HepG2 (cell line): Measurements from ENCODE around the gene L3MBTL4. TPM values are rescaled to one million over a fixed set of nuclear protein-coding genes. Genes with fewer than 3 reads are reported as not detected.

Experiments used
- BATF2 ChIP-seq: sonication (generic); formaldehyde crosslinking; IDR thresholded peaks from 2 replicates; pipeline ENCODE4 v1.8.0; 2022; ENCODE audit warnings: mild to moderate bottlenecking, missing genetic modification reagents, moderate library complexity
- FOXP4 ChIP-seq: sonication (generic); formaldehyde crosslinking; IDR thresholded peaks from 2 replicates; pipeline ENCODE4 v1.4.0; 2020; ENCODE audit warnings: missing genetic modification reagents
- HOXA5 ChIP-seq: sonication (generic); formaldehyde crosslinking; IDR thresholded peaks from 2 replicates; pipeline ENCODE4 v1.4.0; 2020; ENCODE audit warnings: missing genetic modification reagents
- MAFK ChIP-seq, 2 experiments: IDR thresholded peaks in 1 of 2; conservative IDR thresholded peaks in 1 of 2; 2 replicates each; pipeline ENCODE4 v1.6.1; 2011; ENCODE audit warnings: improper control_type of control experiment in 2 of 2, low read length in 2 of 2
- MED8 ChIP-seq: sonication (generic); formaldehyde crosslinking; IDR thresholded peaks from 2 replicates; pipeline ENCODE4 v1.8.1; 2023; ENCODE audit warnings: mild to moderate bottlenecking, missing genetic modification reagents; ENCODE audit not compliant: insufficient replicate concordance
- MIXL1 ChIP-seq: IDR thresholded peaks from 2 replicates; pipeline ENCODE4 v1.6.1; 2016
- NR3C1 ChIP-seq: sonication (generic); formaldehyde crosslinking; IDR thresholded peaks from 2 replicates; pipeline ENCODE4 v1.4.0; 2020; ENCODE audit warnings: missing genetic modification reagents
- PAXIP1 ChIP-seq: sonication (generic); formaldehyde crosslinking; conservative IDR thresholded peaks from 2 replicates; pipeline ENCODE4 v1.4.0; 2020; ENCODE audit warnings: mild to moderate bottlenecking, missing genetic modification reagents, moderate library complexity
- PHF5A ChIP-seq: IDR thresholded peaks from one replicate; pipeline ENCODE4 v1.6.1; 2018; ENCODE audit warnings: low read depth, missing genetic modification reagents; ENCODE audit not compliant: unreplicated experiment
- POGK ChIP-seq: sonication (generic); formaldehyde crosslinking; conservative IDR thresholded peaks from 2 replicates; pipeline ENCODE4 v1.8.0; 2022; ENCODE audit warnings: mild to moderate bottlenecking, moderate library complexity, missing genetic modification reagents
- STAT5B ChIP-seq: sonication (generic); formaldehyde crosslinking; IDR thresholded peaks from 2 replicates; pipeline ENCODE4 v1.4.0; 2020; ENCODE audit warnings: missing genetic modification reagents
- ZNF180 ChIP-seq: sonication (generic); formaldehyde crosslinking; IDR thresholded peaks from 2 replicates; pipeline ENCODE4 v1.4.0; 2020; ENCODE audit warnings: low read depth, missing genetic modification reagents, borderline replicate concordance
- ZNF354B ChIP-seq: sonication (generic); formaldehyde crosslinking; IDR thresholded peaks from 2 replicates; pipeline ENCODE4 v1.8.0; 2022; ENCODE audit warnings: mild to moderate bottlenecking, missing genetic modification reagents
- ZNF512 ChIP-seq: sonication (generic); formaldehyde crosslinking; IDR thresholded peaks from 2 replicates; pipeline ENCODE4 v1.4.0; 2020; ENCODE audit warnings: mild to moderate bottlenecking, missing genetic modification reagents
- ZNF556 ChIP-seq: sonication (generic); formaldehyde crosslinking; IDR thresholded peaks from 2 replicates; pipeline ENCODE4 v1.4.0; 2020; ENCODE audit warnings: mild to moderate bottlenecking, missing genetic modification reagents, borderline replicate concordance
- ZNF570 ChIP-seq: sonication (generic); formaldehyde crosslinking; IDR thresholded peaks from 2 replicates; pipeline ENCODE4 v1.4.0; 2020; ENCODE audit warnings: mild to moderate bottlenecking, missing genetic modification reagents, borderline replicate concordance
- ZSCAN21 ChIP-seq: sonication (generic); formaldehyde crosslinking; IDR thresholded peaks from 2 replicates; pipeline ENCODE4 v1.8.0; 2022; ENCODE audit warnings: mild to moderate bottlenecking, missing genetic modification reagents, moderate library complexity, borderline replicate concordance
- polyA plus RNA-seq, 8 experiments: library from polyadenylated mRNA; depleted of rRNA in 3 of 8; stranded (reverse) in 7 of 8; unstranded in 1 of 8; fragments of >200 nt; fragmentation: Illumina TruSeq in 4 of 8; extraction: Trizol in 4 of 8; gene quantifications; 2 replicates each; pipeline versions ENCODE4 v1.2.1 to v1.2.3, GENCODE V29; 2011 to 2016; ENCODE audit warnings: low read depth in 4 of 8, missing spikeins in 1 of 8, mixed read lengths in 1 of 8; ENCODE audit not compliant: insufficient read depth in 1 of 8
- total RNA-seq, 5 experiments: library from RNA; depleted of rRNA; stranded (reverse); fragments of >200 nt; fragmentation: Illumina TruSeq; extraction: Trizol; gene quantifications; 2 replicates each; pipeline ENCODE4 v1.2.3, GENCODE V29; 2016; ENCODE audit warnings: low read depth in 1 of 5

L3MBTL4 gene
- total and polyA plus RNA-seq, 2 of the 13 experiments (the other 11 are each of a cell fraction or from before 2014, with no cell fraction given), result 10.8 to 13.3 TPM

GRCh38 chr18:6413579-6414117, 1.1 kb downstream of the L3MBTL4 start (continued):
- TF ChIP-seq ZNF556 (no peak), HOXA5 (CRISPR knock-in tag) (no peak), MIXL1 (CRISPR knock-in tag) (no peak), FOXP4 (no peak), ZSCAN21 (CRISPR knock-in tag) (no peak), MED8 (CRISPR knock-in tag) (no peak), POGK (CRISPR knock-in tag) (no peak; the same call in 1 of the 2 replicates), NR3C1 (CRISPR knock-in tag) (no peak), ZNF354B (peak; percentile 62; the same call in 1 of the 2 replicates), MAFK (conservative IDR thresholded peaks at IDR 0.05 in 1 of 2, IDR thresholded peaks at IDR 0.05 in 1 of 2; ENCODE audit: low read length in 2 of 2) (no peak), STAT5B (CRISPR knock-in tag) (no peak), ZNF512 (CRISPR knock-in tag) (no peak), ZNF570 (CRISPR knock-in tag) (no peak), PHF5A (CRISPR knock-in tag) (no peak), BATF2 (CRISPR knock-in tag) (no peak), PAXIP1 (CRISPR knock-in tag) (no peak), ZNF180 (CRISPR knock-in tag) (no peak)
